ENCODE data around the gene TLE6. TPM values are rescaled to one million over a fixed set of nuclear protein-coding genes. Genes with fewer than 3 reads are reported as not detected.

Gene TLE6
- polyA plus RNA-seq, 1 donor from 2014 or later = 5.7 TPM

- Histone ChIP-seq H3K27me3 (ENCODE audit: insufficient read depth, low read depth, low read length) (peaks cover 57% of the 10 kb centered on the region), H3K4me2 (ENCODE audit: low read length) (no peak overlapping the region), H3K9ac (ENCODE audit: low read length) (no peak overlapping the region), H3K79me2 (replicated peaks; ENCODE audit: insufficient read depth, low read length) (no peaks in the 10 kb centered on the region), H3F3A (ENCODE audit: insufficient read depth, low read length, poor library complexity, severe bottlenecking) (no peaks in the 10 kb centered on the region), H3K27ac (ENCODE audit: low read length) (no peak overlapping the region), H2AFZ (ENCODE audit: low read depth, low read length) (no peak overlapping the region), H4K20me1 (ENCODE audit: insufficient read depth) (no peaks in the 10 kb centered on the region), H3K9me3 (ENCODE audit: low read length) (no peaks in the 10 kb centered on the region), H3K9me2 (ENCODE audit: insufficient read depth, low read length) (no peaks in the 10 kb centered on the region), H3K36me3 (ENCODE audit: insufficient read depth, low read length) (no peaks in the 10 kb centered on the region), H3K4me3 (ENCODE audit: low read length) (no peak overlapping the region)
- no peak for TF ChIP-seq MXI1 (conservative IDR thresholded peaks at IDR 0.05; ENCODE audit: poor library complexity, severe bottlenecking)
- no peak for TF ChIP-seq CTCF (IDR thresholded peaks at IDR 0.05; ENCODE audit: poor library complexity, severe bottlenecking)
- no peak for TF ChIP-seq POLR2AphosphoS5 (IDR thresholded peaks at IDR 0.05)
- no peak for TF ChIP-seq EZH2 (IDR thresholded peaks at IDR 0.05; ENCODE audit: borderline replicate concordance, insufficient read depth, low read length, poor library complexity, severe bottlenecking)
- no peak for TF ChIP-seq TAF1 (IDR thresholded peaks at IDR 0.05; ENCODE audit: low read depth)
- no peak for TF ChIP-seq REST (IDR thresholded peaks at IDR 0.05; ENCODE audit: borderline replicate concordance)
- no peak for TF ChIP-seq RAD21 (conservative IDR thresholded peaks at IDR 0.05)
- TF ChIP-seq SMC3 (conservative IDR thresholded peaks at IDR 0.05; ENCODE audit: poor library complexity) = no peak
- no peak for TF ChIP-seq EP300 (conservative IDR thresholded peaks at IDR 0.05; ENCODE audit: poor library complexity, severe bottlenecking)
Measured at GRCh38 chr19:2974342-2975041, 2.9 kb upstream of the TLE6 start.

GRCh38 chr19:2976609-2977000 lies 759 bp upstream of the TLE6 start:
- H3K4me2 ChIP-seq (ENCODE audit: low read length) = peak overlapping the region; percentile 94
- H4K20me1 ChIP-seq (ENCODE audit: insufficient read depth) = no peaks in the 10 kb centered on the region
- H3K79me2 ChIP-seq (replicated peaks; ENCODE audit: insufficient read depth, low read length) = no peaks in the 10 kb centered on the region
- H3K9me2 ChIP-seq (ENCODE audit: insufficient read depth, low read length) = no peaks in the 10 kb centered on the region
- no peaks in the 10 kb centered on the region for H3K36me3 ChIP-seq (ENCODE audit: insufficient read depth, low read length)
- no peak overlapping the region for H3K27ac ChIP-seq (ENCODE audit: low read length)
- no peak overlapping the region for H2AFZ ChIP-seq (ENCODE audit: low read depth, low read length)
- peaks cover 70% of the 10 kb centered on the region for H3K27me3 ChIP-seq (ENCODE audit: insufficient read depth, low read depth, low read length)
- no peak overlapping the region for H3K9ac ChIP-seq (ENCODE audit: low read length)
- no peaks in the 10 kb centered on the region for H3F3A ChIP-seq (ENCODE audit: insufficient read depth, low read length, poor library complexity, severe bottlenecking)
- TF ChIP-seq POLR2AphosphoS5 (IDR thresholded peaks at IDR 0.05) (no peak), REST (IDR thresholded peaks at IDR 0.05; ENCODE audit: borderline replicate concordance) (no peak)
- H3K4me3 ChIP-seq (ENCODE audit: low read length) = peak overlapping the region; percentile 62
- no peaks in the 10 kb centered on the region for H3K9me3 ChIP-seq (ENCODE audit: low read length)
